Endothelial cell of umbilical vein (primary cell): Measurements from ENCODE around the gene RBM38. TPM values are rescaled to one million over a fixed set of nuclear protein-coding genes. Genes with fewer than 3 reads are reported as not detected.

ENCODE experiments used
- BruUV-seq: library from RNA; stranded (reverse); fragments of 400-500 nt; replicated peaks from 2 replicates; lab custom pipeline; 2021; lab: Mats Ljungman, UMichigan
- CTCF ChIA-PET: fragments of 300-600, 350-600 bp; sonication (Branson Sonifier 250); formaldehyde crosslinking; loops from one replicate; lab custom pipeline; 2021; ENCODE audit warnings: antibody characterized with exemption, inconsistent platforms; lab: Charles Lee
- POLR2A ChIA-PET: fragments of 300-600, 350-600 bp; sonication (Branson Sonifier 250); formaldehyde crosslinking; loops from one replicate; lab custom pipeline; 2021; ENCODE audit warnings: antibody characterized with exemption, inconsistent platforms; lab: Charles Lee
- DNase-seq: peaks from one replicate; pipeline ENCODE4 v3.0.0-alpha.2; 2011; ENCODE audit warnings: low read depth, low spot score
- FAIRE-seq: peaks from 2 replicates; lab custom pipeline; 2011; peaks lifted over from hg19 to GRCh38; lab: Jason Lieb, UNC
- H2AFZ ChIP-seq: 2 replicates; pipeline ENCODE4 v1.6.0; 2012; ENCODE audit warnings: low read depth, low read length, control low read depth, inconsistent platforms
- H3K27ac ChIP-seq: 2 replicates; pipeline ENCODE4 v1.5.1; 2011; ENCODE audit warnings: low read depth, mild to moderate bottlenecking, control low read depth, low read length, moderate library complexity; ENCODE audit not compliant: insufficient read depth
- H3K27me3 ChIP-seq, 2 experiments: 2 replicates each; pipeline versions ENCODE4 v1.6.0 to v1.6.1; 2011; ENCODE audit warnings: low read length in 2 of 2, mixed read lengths in 1 of 2; ENCODE audit not compliant: control insufficient read depth in 2 of 2, insufficient read depth in 2 of 2
- H3K36me3 ChIP-seq, 2 experiments: 2 replicates in 1 of 2; 3 replicates in 1 of 2; pipeline ENCODE4 v1.5.1; 2011; ENCODE audit warnings: low read length in 2 of 2, mild to moderate bottlenecking in 1 of 2, moderate library complexity in 1 of 2; ENCODE audit not compliant: control insufficient read depth in 2 of 2, insufficient read depth in 2 of 2; ENCODE audit errors: extremely low read depth in 1 of 2
- H3K4me1 ChIP-seq: 3 replicates; pipeline ENCODE4 v1.5.1; 2011; ENCODE audit warnings: mild to moderate bottlenecking, low read length; ENCODE audit not compliant: control insufficient read depth, insufficient read depth; ENCODE audit errors: extremely low read depth
- H3K4me2 ChIP-seq: 2 replicates; pipeline ENCODE4 v1.6.1; 2011; ENCODE audit warnings: low read length, control low read depth, mixed read lengths; ENCODE audit not compliant: insufficient read depth
- H3K4me3 ChIP-seq, 3 experiments: fragments of 200-600 bp in 1 of 3; sonication (generic), shearing (Covaris generic) in 1 of 3; replicated peaks in 1 of 3; 2 replicates each; pipeline ENCODE4 v1.5.1; 2011 to 2016; ENCODE audit warnings: control low read depth in 3 of 3, low read length in 3 of 3, mild to moderate bottlenecking in 2 of 3, inconsistent platforms in 1 of 3, low read depth in 1 of 3, moderate library complexity in 1 of 3; ENCODE audit not compliant: insufficient read depth in 1 of 3
- H3K79me2 ChIP-seq: 2 replicates; pipeline ENCODE4 v1.6.0; 2012; ENCODE audit warnings: low read length, inconsistent platforms; ENCODE audit not compliant: control insufficient read depth, insufficient read depth
- H3K9ac ChIP-seq: replicated peaks from 2 replicates; pipeline ENCODE3; 2011; ENCODE audit warnings: low read length, control low read depth; ENCODE audit not compliant: insufficient read depth; ENCODE audit errors: extremely low read depth
- H3K9me1 ChIP-seq: replicated peaks from 3 replicates; pipeline ENCODE4 v1.6.0; 2011; ENCODE audit warnings: mild to moderate bottlenecking, low read length; ENCODE audit not compliant: control insufficient read depth, insufficient read depth; ENCODE audit errors: extremely low read depth
- H3K9me3 ChIP-seq: replicated peaks from 2 replicates; pipeline ENCODE4 v1.5.1; 2012; ENCODE audit warnings: low read length, inconsistent platforms; ENCODE audit not compliant: control insufficient read depth, insufficient read depth
- H4K20me1 ChIP-seq: replicated peaks from 2 replicates; pipeline ENCODE3; 2011; ENCODE audit warnings: mild to moderate bottlenecking, low read length; ENCODE audit not compliant: control insufficient read depth, insufficient read depth; ENCODE audit errors: extremely low read depth
- CTCF ChIP-seq, 2 donors: IDR thresholded peaks; 1 replicate in 1 of 2; 2 replicates in 1 of 2; pipeline ENCODE4 v1.5.1; 2011; ENCODE audit warnings: low read length in 2 of 2, mild to moderate bottlenecking in 2 of 2, moderate library complexity in 2 of 2, control low read depth in 1 of 2, inconsistent platforms in 1 of 2, low read depth in 1 of 2; ENCODE audit not compliant: insufficient read depth in 1 of 2; ENCODE audit errors: extremely low read depth in 1 of 2
- EZH2 ChIP-seq: IDR thresholded peaks from 2 replicates; pipeline ENCODE4 v1.6.1; 2012; ENCODE audit warnings: borderline replicate concordance, low read depth, mild to moderate bottlenecking, moderate library complexity, low read length, inconsistent platforms; ENCODE audit not compliant: severe bottlenecking
- FOS ChIP-seq: IDR thresholded peaks from 2 replicates; pipeline ENCODE4 v1.6.1; 2011; ENCODE audit warnings: mild to moderate bottlenecking, low read length, moderate library complexity, borderline replicate concordance; ENCODE audit not compliant: insufficient read depth
- GATA2 ChIP-seq: IDR thresholded peaks from 2 replicates; pipeline ENCODE4 v1.7.0; 2011; ENCODE audit warnings: low read depth, mild to moderate bottlenecking, moderate library complexity, mixed read lengths, low read length; ENCODE audit not compliant: insufficient read length, insufficient read depth
- JUN ChIP-seq: IDR thresholded peaks from 2 replicates; pipeline ENCODE4 v1.6.1; 2011; ENCODE audit warnings: borderline replicate concordance, low read depth; ENCODE audit not compliant: insufficient read length, insufficient read depth
- MYC ChIP-seq: IDR thresholded peaks from one replicate; pipeline ENCODE4 v1.6.1; 2011; ENCODE audit warnings: mild to moderate bottlenecking, low read depth, low read length
- POLR2A ChIP-seq: IDR thresholded peaks from 2 replicates; pipeline ENCODE4 v1.6.1; 2012; ENCODE audit warnings: low read depth, mild to moderate bottlenecking, control low read depth, low read length
- POLR2AphosphoS5 ChIP-seq: IDR thresholded peaks from 2 replicates; pipeline ENCODE4 v1.6.1; 2012; ENCODE audit warnings: low read depth, mild to moderate bottlenecking, control low read depth, low read length, moderate library complexity; ENCODE audit not compliant: insufficient read depth
- dilution Hi-C: fragments of 300-500 bp; cut with MboI; formaldehyde crosslinking; loops from one replicate; pipeline ENCODE4 v1.15.0; 2019; ENCODE audit warnings: low sequenced_read_pairs; ENCODE audit not compliant: extremely low pct_ligation_motif_present
- intact Hi-C: fragments of 100-400 bp; cut with micrococcal nuclease; formaldehyde crosslinking; loops from one replicate; pipeline ENCODE4 v1.10.0; 2022
- polyA plus RNA-seq, 4 experiments: library from polyadenylated mRNA; depleted of rRNA in 3 of 4; stranded (reverse) in 3 of 4; unstranded in 1 of 4; fragments of >200 nt; gene quantifications; 2 replicates each; pipeline versions ENCODE4 v1.2.1 to v1.2.3, GENCODE V29; 2011 to 2012; ENCODE audit warnings: missing spikeins in 1 of 4
- total RNA-seq: library from RNA; stranded (reverse); gene quantifications from 2 replicates; pipeline ENCODE4 v1.2.3, GENCODE V29; 2021
- TF ChIP-seq, protein P1 (sequence below): IDR thresholded peaks from 2 replicates; pipeline ENCODE4 v1.6.1; 2011; ENCODE audit not compliant: insufficient read depth, insufficient read length

RBM38 gene
- total and polyA plus RNA-seq, 2 donors (not counting 3 experiments of a cell fraction or from before 2014, with no cell fraction given): 22.1 to 37.4 TPM

DNA sequence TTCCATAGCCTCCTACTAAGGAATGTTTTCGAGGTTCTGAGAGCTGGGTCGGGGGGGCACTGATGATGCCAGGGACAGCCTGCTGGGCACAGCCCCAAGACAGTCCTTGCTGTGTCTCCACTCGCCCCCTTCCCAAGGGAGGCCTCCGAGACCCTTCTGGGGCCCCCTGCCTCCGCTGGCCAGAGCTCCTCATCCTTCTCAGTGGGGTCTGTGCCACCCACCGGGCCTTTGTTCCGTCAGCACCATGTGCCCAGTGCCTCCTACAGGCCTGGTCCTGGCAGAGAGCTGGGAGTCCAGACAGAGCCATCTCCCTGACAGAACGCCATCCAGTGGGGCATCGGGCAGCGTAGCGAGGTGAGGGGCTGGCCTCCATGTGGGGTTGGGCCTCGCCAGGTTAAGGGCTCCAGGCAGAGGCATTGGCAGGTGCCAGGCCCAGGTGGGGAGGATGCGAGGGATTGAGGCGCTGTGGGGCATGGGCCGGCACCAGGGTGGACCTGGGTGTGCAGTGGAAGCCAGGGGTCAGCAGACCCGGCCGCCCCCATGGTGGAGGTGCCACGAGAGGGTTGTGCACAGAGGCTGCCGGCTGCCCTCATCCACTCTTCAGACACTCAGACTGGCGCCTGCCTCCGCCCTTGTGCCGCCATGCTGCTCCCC lies 13.3 kb downstream of the RBM38 start:
- no peak overlapping the region for H3K9ac ChIP-seq
- H3K4me1 ChIP-seq: no peaks in the 10 kb centered on the region
- POLR2A ChIA-PET: interaction anchor here (0.5 kb wide), 1 partner anchor 523 kb away, joined by 3 read pairs; no protein-coding TSS in a partner anchor
- no peak overlapping the region for H3K27ac ChIP-seq
- DNase-seq: no peak
- H3K36me3 ChIP-seq: peaks cover 0 to 32% of the 10 kb centered on the region in 2 experiments
- H3K4me3 ChIP-seq: no peak overlapping the region
- BruUV-seq: no TSS peak
- no peaks in the 10 kb centered on the region for H3K27me3 ChIP-seq
- no peaks in the 10 kb centered on the region for H3K9me1 ChIP-seq
- TF ChIP-seq CTCF (IDR thresholded peaks at IDR 0.05; ENCODE audit: extremely low read depth in 1 of 2, insufficient read depth in 1 of 2, low read depth in 1 of 2, low read length in 2 of 2) (no peak), POLR2AphosphoS5 (no peak), GATA2 (no peak), JUN (no peak), POLR2A (no peak), FOS (no peak), EZH2 (no peak), MYC (no peak)
- TF ChIP-seq, protein P1, sequence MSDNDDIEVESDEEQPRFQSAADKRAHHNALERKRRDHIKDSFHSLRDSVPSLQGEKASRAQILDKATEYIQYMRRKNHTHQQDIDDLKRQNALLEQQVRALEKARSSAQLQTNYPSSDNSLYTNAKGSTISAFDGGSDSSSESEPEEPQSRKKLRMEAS: no peak
- H4K20me1 ChIP-seq: no peaks in the 10 kb centered on the region
- FAIRE-seq: no peak
- CTCF ChIA-PET: no interaction called here
- H3K9me3 ChIP-seq: no peaks in the 10 kb centered on the region
- intact Hi-C loops (no loop called here), dilution Hi-C loops (no loop called here)
- H3K79me2 ChIP-seq: no peaks in the 10 kb centered on the region
- no peak overlapping the region for H2AFZ ChIP-seq
- H3K4me2 ChIP-seq: no peak overlapping the region
